ENCODE measurements around the gene PHACTR4. TPM values are rescaled to one million over a fixed set of nuclear protein-coding genes. Genes with fewer than 3 reads are reported as not detected.
"Not testable (repeated sequence)": the region's sequence is repeated elsewhere in the genome, so short reads cannot be mapped to it uniquely, and the experiment has no call there.

The PHACTR4 gene
- total and polyA plus RNA-seq, 2 donors (not counting 1 experiment from before 2014, with no cell fraction given), result 5.5 to 6.9 TPM

GRCh38 chr1:28371010-28371377 is 1.5 kb downstream of the PHACTR4 start:
- no peak overlapping the region for H3K9ac ChIP-seq (ENCODE audit: insufficient read depth, low read length)
- H4K20me1 ChIP-seq (ENCODE audit: control insufficient read depth, extremely low read depth, insufficient read depth, low read length), result no peaks in the 10 kb centered on the region

GRCh38 chr1:28373450-28373849 is 3.9 kb downstream of the PHACTR4 start:
- not testable (repeated sequence) for H3K4me2 ChIP-seq (ENCODE audit: extremely low read depth, insufficient read depth, low read length); H3K4me3 ChIP-seq (replicated peaks in 1 of 4; ENCODE audit: control extremely low read depth in 1 of 4, insufficient read depth in 1 of 4, low read depth in 3 of 4, low read length in 4 of 4); H3K9me3 ChIP-seq (ENCODE audit: control insufficient read depth, insufficient read depth, low read depth, low read length); DNase-seq (ENCODE audit: low read depth in 2 of 2); H4K20me1 ChIP-seq (ENCODE audit: control insufficient read depth, extremely low read depth, insufficient read depth, low read length); H3K27ac ChIP-seq (ENCODE audit: insufficient read depth, low read length); H3K4me1 ChIP-seq (ENCODE audit: control insufficient read depth, extremely low read depth, insufficient read depth, low read length); H3K36me3 ChIP-seq (ENCODE audit: control insufficient read depth, insufficient read depth, low read length); H2AFZ ChIP-seq (ENCODE audit: low read length); H3K9ac ChIP-seq (ENCODE audit: insufficient read depth, low read length); H3K27me3 ChIP-seq (ENCODE audit: control insufficient read depth, insufficient read depth, low read length)
- H3K79me2 ChIP-seq (ENCODE audit: control insufficient read depth, insufficient read depth, low read length), result peaks cover 33% of the 10 kb centered on the region

More at GRCh38 chr1:28371010-28371377, 1.5 kb downstream of the PHACTR4 start:
- no peak for TF ChIP-seq EZH2 (IDR thresholded peaks at IDR 0.05; ENCODE audit: low read length, missing control alignments)
- TF ChIP-seq, protein P1, sequence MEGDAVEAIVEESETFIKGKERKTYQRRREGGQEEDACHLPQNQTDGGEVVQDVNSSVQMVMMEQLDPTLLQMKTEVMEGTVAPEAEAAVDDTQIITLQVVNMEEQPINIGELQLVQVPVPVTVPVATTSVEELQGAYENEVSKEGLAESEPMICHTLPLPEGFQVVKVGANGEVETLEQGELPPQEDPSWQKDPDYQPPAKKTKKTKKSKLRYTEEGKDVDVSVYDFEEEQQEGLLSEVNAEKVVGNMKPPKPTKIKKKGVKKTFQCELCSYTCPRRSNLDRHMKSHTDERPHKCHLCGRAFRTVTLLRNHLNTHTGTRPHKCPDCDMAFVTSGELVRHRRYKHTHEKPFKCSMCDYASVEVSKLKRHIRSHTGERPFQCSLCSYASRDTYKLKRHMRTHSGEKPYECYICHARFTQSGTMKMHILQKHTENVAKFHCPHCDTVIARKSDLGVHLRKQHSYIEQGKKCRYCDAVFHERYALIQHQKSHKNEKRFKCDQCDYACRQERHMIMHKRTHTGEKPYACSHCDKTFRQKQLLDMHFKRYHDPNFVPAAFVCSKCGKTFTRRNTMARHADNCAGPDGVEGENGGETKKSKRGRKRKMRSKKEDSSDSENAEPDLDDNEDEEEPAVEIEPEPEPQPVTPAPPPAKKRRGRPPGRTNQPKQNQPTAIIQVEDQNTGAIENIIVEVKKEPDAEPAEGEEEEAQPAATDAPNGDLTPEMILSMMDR (conservative IDR thresholded peaks at IDR 0.05 in 1 of 2, IDR thresholded peaks at IDR 0.05 in 1 of 2; ENCODE audit: low read depth in 1 of 2, low read length in 2 of 2), result no peak
- peak overlapping the region; percentile 67 to 87 (median 76) for H3K4me3 ChIP-seq (replicated peaks in 1 of 4; ENCODE audit: control extremely low read depth in 1 of 4, insufficient read depth in 1 of 4, low read depth in 3 of 4, low read length in 4 of 4)
- no peaks in the 10 kb centered on the region for H3K4me1 ChIP-seq (ENCODE audit: control insufficient read depth, extremely low read depth, insufficient read depth, low read length)
- peaks cover 30% of the 10 kb centered on the region for H3K79me2 ChIP-seq (ENCODE audit: control insufficient read depth, insufficient read depth, low read length)
- peak in 1 of 2 donors; percentile 7 for DNase-seq (ENCODE audit: low read depth in 2 of 2)
- no peaks in the 10 kb centered on the region for H3K36me3 ChIP-seq (ENCODE audit: control insufficient read depth, insufficient read depth, low read length)
- no peaks in the 10 kb centered on the region for H3K27me3 ChIP-seq (ENCODE audit: control insufficient read depth, insufficient read depth, low read length)
- H3K27ac ChIP-seq (ENCODE audit: insufficient read depth, low read length), result no peak overlapping the region
- peak overlapping the region; percentile 33 for H3K4me2 ChIP-seq (ENCODE audit: extremely low read depth, insufficient read depth, low read length)
- no peak overlapping the region for H2AFZ ChIP-seq (ENCODE audit: low read length)
- H3K9me3 ChIP-seq (ENCODE audit: control insufficient read depth, insufficient read depth, low read depth, low read length), result no peaks in the 10 kb centered on the region

GRCh38 chr1:28374297-28374696 is 4.8 kb downstream of the PHACTR4 start:
- no peaks in the 10 kb centered on the region for H3K36me3 ChIP-seq (ENCODE audit: control insufficient read depth, insufficient read depth, low read length)
- no peak overlapping the region for H3K27ac ChIP-seq (ENCODE audit: insufficient read depth, low read length)
- H3K4me1 ChIP-seq (ENCODE audit: control insufficient read depth, extremely low read depth, insufficient read depth, low read length), result no peaks in the 10 kb centered on the region
- DNase-seq (ENCODE audit: low read depth in 2 of 2), result peak; percentile 10 to 82
- no peaks in the 10 kb centered on the region for H4K20me1 ChIP-seq (ENCODE audit: control insufficient read depth, extremely low read depth, insufficient read depth, low read length)
- H3K27me3 ChIP-seq (ENCODE audit: control insufficient read depth, insufficient read depth, low read length), result no peaks in the 10 kb centered on the region
- H3K79me2 ChIP-seq (ENCODE audit: control insufficient read depth, insufficient read depth, low read length), result peaks cover 34% of the 10 kb centered on the region
- H3K9me3 ChIP-seq (ENCODE audit: control insufficient read depth, insufficient read depth, low read depth, low read length), result no peaks in the 10 kb centered on the region
- no peak overlapping the region for H2AFZ ChIP-seq (ENCODE audit: low read length)
- peak overlapping the region; percentile 13 for H3K4me2 ChIP-seq (ENCODE audit: extremely low read depth, insufficient read depth, low read length)
- TF ChIP-seq, protein P1 (conservative IDR thresholded peaks at IDR 0.05 in 1 of 2, IDR thresholded peaks at IDR 0.05 in 1 of 2; ENCODE audit: low read depth in 1 of 2, low read length in 2 of 2), result no peak
- TF ChIP-seq EZH2 (IDR thresholded peaks at IDR 0.05; ENCODE audit: low read length, missing control alignments), result no peak
- no peak overlapping the region for H3K9ac ChIP-seq (ENCODE audit: insufficient read depth, low read length)
- H3K4me3 ChIP-seq (replicated peaks in 1 of 4; ENCODE audit: control extremely low read depth in 1 of 4, insufficient read depth in 1 of 4, low read depth in 3 of 4, low read length in 4 of 4), result no peak overlapping the region

DNA sequence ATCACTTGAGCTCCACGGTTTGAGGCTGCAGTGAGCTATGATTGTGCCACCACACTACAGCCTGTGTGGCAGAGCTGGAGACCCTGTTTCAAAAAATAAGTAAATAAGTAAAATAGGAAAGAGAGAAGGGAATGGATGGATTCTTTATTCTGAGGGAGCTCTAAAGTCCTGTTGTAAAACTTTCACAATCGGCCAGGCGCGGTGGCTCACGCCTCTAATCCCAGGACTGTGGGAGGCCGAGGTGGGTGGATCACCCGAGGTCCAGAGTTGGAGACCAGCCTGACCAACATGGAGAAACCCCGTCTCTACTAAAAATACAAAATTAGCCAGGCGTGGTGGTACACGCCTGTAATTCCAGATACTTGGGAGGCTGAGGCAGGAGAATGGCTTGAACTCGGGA is 6.1 kb downstream of the PHACTR4 start:
- not testable (repeated sequence) for H3K9ac ChIP-seq (ENCODE audit: insufficient read depth, low read length); H4K20me1 ChIP-seq (ENCODE audit: control insufficient read depth, extremely low read depth, insufficient read depth, low read length); H3K36me3 ChIP-seq (ENCODE audit: control insufficient read depth, insufficient read depth, low read length); H3K4me2 ChIP-seq (ENCODE audit: extremely low read depth, insufficient read depth, low read length); DNase-seq (ENCODE audit: low read depth in 2 of 2); H2AFZ ChIP-seq (ENCODE audit: low read length); H3K27ac ChIP-seq (ENCODE audit: insufficient read depth, low read length); H3K9me3 ChIP-seq (ENCODE audit: control insufficient read depth, insufficient read depth, low read depth, low read length); H3K27me3 ChIP-seq (ENCODE audit: control insufficient read depth, insufficient read depth, low read length); H3K4me1 ChIP-seq (ENCODE audit: control insufficient read depth, extremely low read depth, insufficient read depth, low read length); H3K4me3 ChIP-seq (replicated peaks in 1 of 4; ENCODE audit: control extremely low read depth in 1 of 4, insufficient read depth in 1 of 4, low read depth in 3 of 4, low read length in 4 of 4)
- peaks cover 39% of the 10 kb centered on the region for H3K79me2 ChIP-seq (ENCODE audit: control insufficient read depth, insufficient read depth, low read length)

- not testable (repeated sequence) for H3K36me3 ChIP-seq (ENCODE audit: control insufficient read depth, insufficient read depth, low read length); H3K4me1 ChIP-seq (ENCODE audit: control insufficient read depth, extremely low read depth, insufficient read depth, low read length); DNase-seq (ENCODE audit: low read depth in 2 of 2); H3K27me3 ChIP-seq (ENCODE audit: control insufficient read depth, insufficient read depth, low read length); H3K4me3 ChIP-seq (replicated peaks in 1 of 4; ENCODE audit: control extremely low read depth in 1 of 4, insufficient read depth in 1 of 4, low read depth in 3 of 4, low read length in 4 of 4); H3K4me2 ChIP-seq (ENCODE audit: extremely low read depth, insufficient read depth, low read length); H3K9me3 ChIP-seq (ENCODE audit: control insufficient read depth, insufficient read depth, low read depth, low read length); H4K20me1 ChIP-seq (ENCODE audit: control insufficient read depth, extremely low read depth, insufficient read depth, low read length); H3K9ac ChIP-seq (ENCODE audit: insufficient read depth, low read length); H2AFZ ChIP-seq (ENCODE audit: low read length); H3K27ac ChIP-seq (ENCODE audit: insufficient read depth, low read length)
- H3K79me2 ChIP-seq (ENCODE audit: control insufficient read depth, insufficient read depth, low read length), result peaks cover 34% of the 10 kb centered on the region
Measured at GRCh38 chr1:28376195-28376594, 6.7 kb downstream of the PHACTR4 start.

Measured in fibroblast of lung (primary cell).